Stomach (tissue), 9 donors: ENCODE results near the gene HLA-DQB1. TPM values are rescaled to one million over a fixed set of nuclear protein-coding genes. Genes with fewer than 3 reads are reported as not detected.
A peak's percentile ranks its signal among the peaks of the same experiment; 100 is the strongest.

Source experiments
- DNase-seq, 2 donors: peaks; one replicate each; pipeline versions ENCODE4 v3.0.0 to v3.0.0-alpha.2; 2013 to 2019
- H3K27ac ChIP-seq, 5 donors: fragments of 200-600 bp in 4 of 5; sonication (generic) in 4 of 5; one replicate each; pipeline ENCODE4 v1.5.1; 2013 to 2019; ENCODE audit warnings: mild to moderate bottlenecking in 1 of 5, moderate library complexity in 1 of 5
- H3K27me3 ChIP-seq, 3 donors: fragments of 200-600 bp; sonication (generic); one replicate each; pipeline ENCODE4 v1.5.1; 2017 to 2019; ENCODE audit warnings: mixed run types in 1 of 3
- H3K36me3 ChIP-seq, 4 donors: fragments of 200-600 bp; sonication (generic); 1 replicate in 3 of 4; 2 replicates in 1 of 4; pipeline ENCODE4 v1.5.1; 2016 to 2019
- H3K4me1 ChIP-seq, 4 donors: fragments of 200-600 bp; sonication (generic); one replicate each; pipeline ENCODE4 v1.5.1; 2016 to 2019
- H3K4me3 ChIP-seq, 4 donors: fragments of 200-600 bp; sonication (generic) in 3 of 4; one replicate each; pipeline ENCODE4 v1.5.1; 2016 to 2019; ENCODE audit warnings: mild to moderate bottlenecking in 1 of 4
- H3K9me3 ChIP-seq, 4 donors: fragments of 200-600 bp; sonication (generic); one replicate each; pipeline ENCODE4 v1.5.1; 2016 to 2019
- CTCF ChIP-seq, 7 experiments: fragments of 450-650 bp in 4 of 7; fragments of 200-600 bp in 3 of 7; sonication (generic) in 3 of 7; IDR thresholded peaks; one replicate each; pipeline ENCODE4 v1.5.1; 2016 to 2019; ENCODE audit warnings: antibody characterized with exemption in 7 of 7, control low read depth in 2 of 7, mild to moderate bottlenecking in 1 of 7
- EP300 ChIP-seq: sonication (generic); formaldehyde crosslinking; IDR thresholded peaks from one replicate; pipeline ENCODE4 v1.6.1; 2017; ENCODE audit warnings: antibody characterized with exemption
- POLR2A ChIP-seq, 4 donors: fragments of 450-650 bp; IDR thresholded peaks; one replicate each; pipeline ENCODE4 v1.6.1; 2016; ENCODE audit warnings: antibody characterized with exemption in 4 of 4, control low read depth in 2 of 4, mild to moderate bottlenecking in 1 of 4, moderate library complexity in 1 of 4
- POLR2AphosphoS5 ChIP-seq, 3 donors: sonication (generic); formaldehyde crosslinking; IDR thresholded peaks; one replicate each; pipeline ENCODE4 v1.6.1; 2016; ENCODE audit warnings: antibody characterized with exemption in 3 of 3
- WGBS, 5 donors: extraction: QIAGEN DNeasy Blood & Tissue Kit in 3 of 5; methylation state at CpG; one replicate each; pipeline versions ENCODE4 v1.1.5 to v1.1.7; 2013 to 2018; 5-methylcytosine and 5-hydroxymethylcytosine counted together
- intact Hi-C: fragments of 100-400 bp; cut with DNase I; formaldehyde crosslinking; loops from one replicate; pipeline ENCODE4 v1.15.1; 2023; ENCODE audit warnings: low total_unique reads
- polyA plus RNA-seq, 3 donors: library from polyadenylated mRNA; stranded (reverse); fragments of 200-250 nt; gene quantifications; one replicate each; pipeline ENCODE4 v1.2.3, GENCODE V29; 2013
- total RNA-seq, 5 donors: library from RNA; depleted of rRNA; stranded (reverse); fragments of >200 nt; gene quantifications; one replicate each; pipeline versions ENCODE4 v1.1.0 to v1.2.3, GENCODE V29; 2014 to 2016
- donor health status: healthy with polysubstance abuse.
- donor health status: Bipolar disorder and iron deficiency.
- donor health status: healthy.

The HLA-DQB1 gene
- total and polyA plus RNA-seq, 8 donors: 2.0 to 94.5 (median 21.4) TPM; not detected in 2

DNA sequence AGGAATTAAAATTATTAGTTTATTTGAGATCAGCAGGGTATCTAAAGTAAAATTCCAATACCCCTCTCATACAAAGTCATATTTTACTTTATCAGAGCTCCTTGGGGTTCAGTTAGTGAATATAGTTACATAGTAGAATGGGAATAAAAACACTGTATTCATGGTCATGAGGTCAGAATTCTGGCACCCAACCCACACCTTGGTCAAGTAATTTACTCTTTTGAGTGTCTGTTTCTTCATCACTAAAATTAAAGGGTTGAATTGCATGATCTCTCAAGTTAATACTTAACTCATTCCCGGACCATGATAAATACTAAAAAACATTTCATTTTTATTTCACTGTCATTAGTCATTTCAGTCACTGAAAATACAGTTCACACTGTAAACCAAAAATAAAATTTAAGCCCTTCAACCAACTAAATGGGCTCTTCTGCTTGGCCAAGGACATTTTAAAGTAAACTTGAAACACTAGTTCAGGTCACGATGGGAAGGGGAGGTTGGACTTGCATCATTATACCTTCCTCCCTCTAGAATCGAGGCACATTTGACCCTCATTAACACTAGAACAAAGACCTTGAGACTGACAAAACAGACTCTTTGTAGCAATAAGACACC, 55.7 kb downstream of the HLA-DQB1 start:
- Histone ChIP-seq H3K27ac (no peak overlapping the region), H3K36me3 (no peaks in the 10 kb centered on the region), H3K4me1 (peaks cover 0 to 8% (median 0%) of the 10 kb centered on the region in 4 donors), H3K9me3 (no peaks in the 10 kb centered on the region), H3K27me3 (no peaks in the 10 kb centered on the region), H3K4me3 (no peak overlapping the region)
- no peak for TF ChIP-seq POLR2A (IDR thresholded peaks at IDR 0.05)
- no peak for TF ChIP-seq CTCF (IDR thresholded peaks at IDR 0.05)
- no peak for TF ChIP-seq POLR2AphosphoS5 (IDR thresholded peaks at IDR 0.05)
- TF ChIP-seq EP300: no peak
- intact Hi-C loops: no loop called here
- DNase-seq: no peak
- 21 to 51% (median 24%) methylated on average over 3 of the region's 3 CpGs for WGBS, 5 donors

DNA sequence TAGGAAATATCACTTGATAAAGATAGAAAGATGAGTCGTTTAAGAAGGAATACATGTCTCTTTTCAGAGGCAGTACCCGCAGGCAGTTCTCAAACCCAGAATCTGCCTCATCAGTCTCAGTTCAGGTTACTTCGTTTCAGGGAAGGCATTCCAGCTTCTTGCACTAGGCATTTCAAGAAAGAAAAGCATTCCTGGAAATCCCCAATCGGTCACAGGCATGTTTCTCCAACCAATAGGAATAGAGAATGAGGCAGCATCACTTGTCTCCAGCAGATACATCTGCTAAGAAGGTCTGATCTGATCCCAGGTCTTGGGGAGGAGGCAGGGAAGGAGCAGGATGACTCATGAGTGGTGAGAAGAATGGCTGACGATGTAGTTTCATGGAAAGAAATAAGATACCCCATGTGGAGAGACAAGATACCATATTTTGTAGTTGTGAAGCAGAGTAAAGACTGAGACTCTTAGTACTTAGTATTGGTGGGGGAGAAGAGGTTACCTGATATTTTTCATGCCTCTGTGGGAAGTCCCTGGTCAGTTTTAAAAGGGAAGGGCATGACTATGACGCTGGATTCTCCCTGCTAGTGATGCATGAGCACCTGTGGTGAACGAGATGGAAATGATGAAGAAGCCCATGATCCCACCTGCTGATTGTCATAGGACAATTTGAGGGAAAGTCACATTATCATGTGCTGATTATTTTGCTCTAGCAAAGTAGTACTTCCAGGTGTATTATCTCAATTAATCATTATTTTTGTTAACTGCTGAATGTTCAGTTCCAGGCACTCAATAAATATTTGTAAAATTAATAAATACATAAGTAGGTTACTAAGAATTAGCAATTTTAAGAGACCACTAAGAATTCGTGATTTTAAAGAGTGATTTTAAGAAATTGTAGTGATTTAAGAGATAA, 56.5 kb downstream of the HLA-DQB1 start:
- no peaks in the 10 kb centered on the region for H3K36me3 ChIP-seq
- WGBS, 5 donors: 7 to 20% (median 17%) methylated on average over 8 of the region's 8 CpGs
- DNase-seq: peak in 1 of 2 donors; percentile 93
- H3K27ac ChIP-seq: peak overlapping the region in 4 of 5 donors; percentile 37 to 72 (median 52)
- H3K9me3 ChIP-seq: no peaks in the 10 kb centered on the region
- H3K4me3 ChIP-seq: no peak overlapping the region
- no peaks in the 10 kb centered on the region for H3K27me3 ChIP-seq
- TF ChIP-seq POLR2A (IDR thresholded peaks at IDR 0.05) (no peak), POLR2AphosphoS5 (IDR thresholded peaks at IDR 0.05) (peak in 2 of 3 donors; percentile 31 to 34)
- peaks cover 0 to 8% (median 0%) of the 10 kb centered on the region in 4 donors for H3K4me1 ChIP-seq
- intact Hi-C loops: no loop called here

Other genes starting within 250 kb of the HLA-DQB1 start
- 100 to 1,000 TPM in 2 of 5 donors, 10 to 100 TPM in 3; 25.8 to 252 (median 84.6) TPM for gene HLA-DRA, start 226.8 kb downstream of the HLA-DQB1 start, total RNA-seq
- gene HLA-DRA, start 226.8 kb downstream of the HLA-DQB1 start, polyA plus RNA-seq: 100 to 1,000 TPM in 1 of 3 donors, 10 to 100 TPM in 2; 89.7 to 219 (median 95.8) TPM
- gene HLA-DRB5, start 136.4 kb downstream of the HLA-DQB1 start, total RNA-seq: 10 to 100 TPM in 2 of 5 donors, under 1 TPM in 1, not detected in 2; 0.43 to 39.1 (median 12.5) TPM
- gene HLA-DRB5, start 136.4 kb downstream of the HLA-DQB1 start, polyA plus RNA-seq: 1 to 10 TPM in 1 of 3 donors, under 1 TPM in 1, not detected in 1; 0.37 to 3.6 TPM
- gene HLA-DRB1, start 76.8 kb downstream of the HLA-DQB1 start, total RNA-seq: 10 to 100 TPM in 4 of 5 donors, 1 to 10 TPM in 1; 4.1 to 47.1 (median 25.3) TPM
- 100 to 1,000 TPM in 1 of 3 donors, 10 to 100 TPM in 2; 23.0 to 111 (median 23.1) TPM for gene HLA-DRB1, start 76.8 kb downstream of the HLA-DQB1 start, polyA plus RNA-seq
- gene HLA-DQA1, start 29.3 kb downstream of the HLA-DQB1 start, total RNA-seq: 1 to 10 TPM in 2 of 5 donors, not detected in 3; 1.1 to 6.4 TPM
- 10 to 100 TPM in 2 of 3 donors, 1 to 10 TPM in 1; 5.0 to 16.2 (median 12.5) TPM for gene HLA-DQA1, start 29.3 kb downstream of the HLA-DQB1 start, polyA plus RNA-seq
- gene HLA-DQA2, start 74.7 kb upstream of the HLA-DQB1 start, total RNA-seq: 1 to 10 TPM in 1 of 5 donors, not detected in 4; 3.3 TPM
- gene HLA-DQA2, start 74.7 kb upstream of the HLA-DQB1 start, polyA plus RNA-seq: under 1 TPM in 1 of 3 donors, not detected in 2; 0.23 TPM
- 1 to 10 TPM in 2 of 5 donors, not detected in 3; 1.1 to 4.9 TPM for gene HLA-DQB2, start 96.9 kb upstream of the HLA-DQB1 start, total RNA-seq
- 1 to 10 TPM in 1 of 3 donors, not detected in 2; 1.6 TPM for gene HLA-DQB2, start 96.9 kb upstream of the HLA-DQB1 start, polyA plus RNA-seq
- 10 to 100 TPM in 1 of 5 donors, 1 to 10 TPM in 2, not detected in 2; 1.3 to 62.9 (median 2.9) TPM for gene HLA-DOB, start 150.3 kb upstream of the HLA-DQB1 start, total RNA-seq
- 1 to 10 TPM in 2 of 3 donors, under 1 TPM in 1; 0.81 to 5.0 (median 1.2) TPM for gene HLA-DOB, start 150.3 kb upstream of the HLA-DQB1 start, polyA plus RNA-seq
- 100 to 1,000 TPM in 1 of 5 donors, 10 to 100 TPM in 3, 1 to 10 TPM in 1; 3.8 to 449 (median 12.2) TPM for gene TAP2, start 172.1 kb upstream of the HLA-DQB1 start, total RNA-seq
- gene TAP2, start 172.1 kb upstream of the HLA-DQB1 start, polyA plus RNA-seq: 10 to 100 TPM in 1 of 3 donors, 1 to 10 TPM in 2; 1.2 to 24.6 (median 4.4) TPM
- 10 to 100 TPM in 3 of 5 donors, 1 to 10 TPM in 2; 2.7 to 32.1 (median 16.7) TPM for gene PSMB8, start 177.4 kb upstream of the HLA-DQB1 start, total RNA-seq
- gene PSMB8, start 177.4 kb upstream of the HLA-DQB1 start, polyA plus RNA-seq: 100 to 1,000 TPM in 2 of 3 donors, 10 to 100 TPM in 1; 88.6 to 177 (median 124) TPM
- gene TAP1, start 187.0 kb upstream of the HLA-DQB1 start, total RNA-seq: 10 to 100 TPM; 16.0 to 54.7 (median 29.6) TPM
- 100 to 1,000 TPM in 1 of 3 donors, 10 to 100 TPM in 2; 10.8 to 117 (median 15.5) TPM for gene TAP1, start 187.0 kb upstream of the HLA-DQB1 start, polyA plus RNA-seq
- 10 to 100 TPM in 1 of 5 donors, 1 to 10 TPM in 4; 5.4 to 18.7 (median 6.8) TPM for gene PSMB9, start 187.5 kb upstream of the HLA-DQB1 start, total RNA-seq
- 100 to 1,000 TPM in 1 of 3 donors, 10 to 100 TPM in 2; 33.2 to 107 (median 91.6) TPM for gene PSMB9, start 187.5 kb upstream of the HLA-DQB1 start, polyA plus RNA-seq